WTC11 (cell line): ENCODE measurements around the gene GPRIN3.

Experiments used
- CREM ChIP-seq: sonication (generic); formaldehyde crosslinking; IDR thresholded peaks from 2 replicates; pipeline ENCODE4 v1.8.1; 2022; ENCODE audit warnings: mild to moderate bottlenecking, missing genetic modification reagents, moderate library complexity
- CTCF ChIP-seq: fragments of 200-600 bp; IDR thresholded peaks from 2 replicates; pipeline ENCODE4 v1.8.0; 2022; ENCODE audit warnings: antibody characterized with exemption
- E2F1 ChIP-seq: sonication (generic); formaldehyde crosslinking; IDR thresholded peaks from 2 replicates; pipeline ENCODE4 v1.8.0; 2022; ENCODE audit warnings: mild to moderate bottlenecking, missing genetic modification reagents
- MAX ChIP-seq: sonication (generic); formaldehyde crosslinking; IDR thresholded peaks from 2 replicates; pipeline ENCODE4 v1.8.0; 2022; ENCODE audit warnings: mild to moderate bottlenecking, missing genetic modification reagents
- NFYB ChIP-seq: sonication (generic); formaldehyde crosslinking; conservative IDR thresholded peaks from 2 replicates; pipeline ENCODE4 v1.8.0; 2022; ENCODE audit warnings: low read depth, missing genetic modification reagents
- NR2C2 ChIP-seq: sonication (generic); formaldehyde crosslinking; IDR thresholded peaks from 2 replicates; pipeline ENCODE4 v1.8.0; 2022; ENCODE audit warnings: mild to moderate bottlenecking, missing genetic modification reagents
- NR3C1 ChIP-seq: sonication (generic); formaldehyde crosslinking; conservative IDR thresholded peaks from 2 replicates; pipeline ENCODE4 v1.8.1; 2023; ENCODE audit warnings: low read depth, mild to moderate bottlenecking, missing genetic modification reagents
- SP1 ChIP-seq: sonication (generic); formaldehyde crosslinking; conservative IDR thresholded peaks from 2 replicates; pipeline ENCODE4 v1.8.1; 2022; ENCODE audit warnings: missing genetic modification reagents
- ZBTB43 ChIP-seq: sonication (generic); formaldehyde crosslinking; IDR thresholded peaks from 2 replicates; pipeline ENCODE4 v1.8.1; 2023; ENCODE audit warnings: mild to moderate bottlenecking, missing genetic modification reagents
- ZNF671 ChIP-seq: fragments of 250-450 bp; sonication (Bioruptor Pico); IDR thresholded peaks from 2 replicates; pipeline ENCODE4 v1.8.0; 2021; ENCODE audit warnings: mild to moderate bottlenecking

- TF ChIP-seq ZBTB43 (CRISPR knock-in tag) (no peak), CTCF (no peak), ZNF671 (CRISPR knock-in tag) (no peak), MAX (CRISPR knock-in tag) (no peak), E2F1 (no peak), NFYB (no peak), SP1 (CRISPR knock-in tag) (no peak), NR2C2 (CRISPR knock-in tag) (no peak), NR3C1 (CRISPR knock-in tag) (no peak), CREM (CRISPR knock-in tag) (no peak)
Measured at GRCh38 chr4:89247951-89248350, 59.6 kb downstream of the GPRIN3 start.
